Measurements from ENCODE around the gene CTSZ. TPM values are rescaled to one million over a fixed set of nuclear protein-coding genes. Genes with fewer than 3 reads are reported as not detected.

Gene CTSZ
- total RNA-seq, 6 experiments from 2014 or later: 124 to 240 (median 136) TPM

- no peak for TF ChIP-seq CTCF (IDR thresholded peaks at IDR 0.05)
- H3K36me3 Mint-ChIP-seq (ENCODE audit: low read depth): peaks cover 34% of the 10 kb centered on the region
- no peak overlapping the region for H3K27ac Mint-ChIP-seq
- no peak overlapping the region for H3K4me3 Mint-ChIP-seq
- no peaks in the 10 kb centered on the region for H3K9me3 Mint-ChIP-seq
- DNase-seq: no peak
- H3K27me3 Mint-ChIP-seq (ENCODE audit: insufficient read depth): peaks cover 2% of the 10 kb centered on the region
- H3K4me1 Mint-ChIP-seq (ENCODE audit: low read depth): peaks cover 11% of the 10 kb centered on the region
Measured at GRCh38 chr20:59000326-59000725, 6.7 kb downstream of the CTSZ start.

- Mint-ChIP-seq H3K36me3 (ENCODE audit: low read depth) (peaks cover 33% of the 10 kb centered on the region), H3K27ac (no peak overlapping the region), H3K9me3 (no peaks in the 10 kb centered on the region), H3K4me3 (no peak overlapping the region), H3K27me3 (ENCODE audit: insufficient read depth) (peaks cover 5% of the 10 kb centered on the region; the same call in 1 of the 2 replicates), H3K4me1 (ENCODE audit: low read depth) (no peaks in the 10 kb centered on the region)
- TF ChIP-seq CTCF (IDR thresholded peaks at IDR 0.05): no peak
- DNase-seq: no peak
Measured at GRCh38 chr20:58998656-58999055, 8.4 kb downstream of the CTSZ start.

- H3K27ac Mint-ChIP-seq: no peak overlapping the region
- peaks cover 5% of the 10 kb centered on the region; the same call in 1 of the 2 replicates for H3K27me3 Mint-ChIP-seq (ENCODE audit: insufficient read depth)
- DNase-seq: no peak
- H3K36me3 Mint-ChIP-seq (ENCODE audit: low read depth): peaks cover 33% of the 10 kb centered on the region
- no peaks in the 10 kb centered on the region for H3K4me1 Mint-ChIP-seq (ENCODE audit: low read depth)
- no peak for TF ChIP-seq CTCF (IDR thresholded peaks at IDR 0.05)
- H3K4me3 Mint-ChIP-seq: no peak overlapping the region
- no peaks in the 10 kb centered on the region for H3K9me3 Mint-ChIP-seq
Measured at GRCh38 chr20:58997141-58997770, 9.8 kb downstream of the CTSZ start.

GRCh38 chr20:58996226-58996611 lies 10.8 kb downstream of the CTSZ start:
- DNase-seq: no peak
- H3K27me3 Mint-ChIP-seq (ENCODE audit: insufficient read depth): peaks cover 5% of the 10 kb centered on the region; the same call in 1 of the 2 replicates
- H3K27ac Mint-ChIP-seq: no peak overlapping the region
- H3K36me3 Mint-ChIP-seq (ENCODE audit: low read depth): peaks cover 33% of the 10 kb centered on the region
- no peaks in the 10 kb centered on the region for H3K4me1 Mint-ChIP-seq (ENCODE audit: low read depth)
- no peak overlapping the region for H3K4me3 Mint-ChIP-seq
- H3K9me3 Mint-ChIP-seq: no peaks in the 10 kb centered on the region
- TF ChIP-seq CTCF (IDR thresholded peaks at IDR 0.05): no peak

- Mint-ChIP-seq H3K36me3 (ENCODE audit: low read depth) (peaks cover 38% of the 10 kb centered on the region), H3K27ac (no peak overlapping the region), H3K9me3 (no peaks in the 10 kb centered on the region), H3K4me1 (ENCODE audit: low read depth) (no peaks in the 10 kb centered on the region), H3K27me3 (ENCODE audit: insufficient read depth) (peaks cover 5% of the 10 kb centered on the region; the same call in 1 of the 2 replicates), H3K4me3 (no peak overlapping the region)
- no peak for TF ChIP-seq CTCF (IDR thresholded peaks at IDR 0.05)
- no peak for DNase-seq
Measured at GRCh38 chr20:58995461-58996225, 11.4 kb downstream of the CTSZ start.
